ENCODE measurements around the gene TTC33. TPM values are rescaled to one million over a fixed set of nuclear protein-coding genes. Genes with fewer than 3 reads are reported as not detected.
A peak's percentile ranks its signal among the peaks of the same experiment; 100 is the strongest.

The TTC33 gene
- total RNA-seq, 2 donors from 2014 or later, result 10.6 to 19.8 TPM

DNA sequence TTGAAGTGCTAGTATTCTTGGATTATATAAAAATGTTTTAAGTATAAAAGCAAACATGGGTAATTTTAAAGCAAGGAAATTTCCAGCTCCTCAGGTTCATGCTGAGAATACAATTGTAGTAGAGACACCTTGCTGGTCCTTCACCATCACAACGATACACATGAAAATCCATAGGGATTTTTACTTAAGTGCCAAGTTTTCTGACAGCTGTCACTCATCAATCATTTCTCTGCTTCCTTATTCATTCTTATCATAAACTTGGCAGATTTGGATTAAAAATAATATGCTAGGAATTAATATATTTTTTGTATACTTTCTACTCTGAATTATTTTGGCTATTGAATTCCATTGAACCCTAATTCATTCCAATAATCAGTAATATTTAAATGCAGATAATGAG, 244.0 kb downstream of the TTC33 start:
- Histone ChIP-seq H3K27ac (no peak overlapping the region), H3K36me3 (no peaks in the 10 kb centered on the region), H3K4me1 (no peaks in the 10 kb centered on the region), H3K9me3 (no peaks in the 10 kb centered on the region), H3K27me3 (no peaks in the 10 kb centered on the region), H3K9ac (ENCODE audit: low read depth in 2 of 2, low read length in 2 of 2) (no peak overlapping the region), H3K4me3 (no peak overlapping the region)
- no peak for TF ChIP-seq CTCF (IDR thresholded peaks at IDR 0.05)
- intact Hi-C loops (cut with DNase I), result no loop called here
- no peak for DNase-seq

- no peaks in the 10 kb centered on the region for H3K36me3 ChIP-seq
- DNase-seq, result no peak
- no peaks in the 10 kb centered on the region for H3K27me3 ChIP-seq
- H3K9me3 ChIP-seq, result no peaks in the 10 kb centered on the region
- intact Hi-C loops (cut with DNase I), result no loop called here
- no peak for TF ChIP-seq CTCF (IDR thresholded peaks at IDR 0.05)
- no peak overlapping the region for H3K27ac ChIP-seq
- no peak overlapping the region for H3K4me3 ChIP-seq
- H3K4me1 ChIP-seq, result no peaks in the 10 kb centered on the region
- no peak overlapping the region for H3K9ac ChIP-seq (ENCODE audit: low read depth in 2 of 2, low read length in 2 of 2)
These were observed 248.7 kb downstream of the TTC33 start for GRCh38 chr5:40507095-40507494.

DNA sequence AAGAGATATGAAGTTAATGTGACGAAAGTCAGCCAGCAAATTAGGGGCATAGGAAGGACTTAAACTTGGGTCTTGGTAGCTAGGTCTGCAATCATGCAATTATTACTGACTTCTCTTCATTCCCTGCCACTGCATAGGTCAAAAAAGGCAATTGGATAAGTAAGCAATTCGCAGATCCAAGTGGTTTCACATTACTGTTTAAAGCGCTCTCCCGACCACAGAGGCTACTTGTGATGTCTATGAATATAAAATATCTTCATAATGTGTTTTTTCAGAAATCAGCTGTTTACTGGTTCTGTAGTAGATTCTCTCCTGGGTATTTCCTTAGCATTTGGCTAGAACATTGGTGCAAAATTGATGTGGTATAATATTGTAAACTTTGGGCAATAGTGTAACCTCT, 250.7 kb downstream of the TTC33 start:
- H3K4me1 ChIP-seq, result no peaks in the 10 kb centered on the region
- no peak overlapping the region for H3K27ac ChIP-seq
- no peak for TF ChIP-seq CTCF (IDR thresholded peaks at IDR 0.05)
- H3K36me3 ChIP-seq, result no peaks in the 10 kb centered on the region
- H3K27me3 ChIP-seq, result no peaks in the 10 kb centered on the region
- no peak overlapping the region for H3K4me3 ChIP-seq
- no peak overlapping the region for H3K9ac ChIP-seq (ENCODE audit: low read depth in 2 of 2, low read length in 2 of 2)
- H3K9me3 ChIP-seq, result no peaks in the 10 kb centered on the region
- intact Hi-C loops (cut with DNase I), result no loop called here
- DNase-seq, result no peak

DNA sequence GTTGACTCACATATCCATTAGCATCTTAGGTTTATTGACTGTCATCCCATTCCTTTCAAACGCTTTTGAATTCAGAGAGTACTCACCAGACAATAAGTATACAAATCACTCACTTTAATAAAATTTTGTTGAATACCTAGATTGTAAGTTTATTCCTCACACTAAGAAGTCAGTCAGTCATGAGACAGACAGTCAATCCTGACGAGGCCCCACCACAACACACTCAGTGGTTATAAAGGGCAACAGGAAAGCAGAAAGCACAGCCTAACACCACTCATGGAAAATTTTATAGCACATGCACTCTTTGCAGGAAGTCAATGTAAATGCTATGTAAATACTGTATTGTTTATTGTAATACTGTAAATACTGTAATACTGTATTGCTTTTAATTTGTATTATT, 252.3 kb downstream of the TTC33 start:
- intact Hi-C loops (cut with DNase I), result no loop called here
- H3K9ac ChIP-seq (ENCODE audit: low read depth in 2 of 2, low read length in 2 of 2), result no peak overlapping the region
- no peaks in the 10 kb centered on the region for H3K27me3 ChIP-seq
- H3K36me3 ChIP-seq, result no peaks in the 10 kb centered on the region
- no peak overlapping the region for H3K27ac ChIP-seq
- DNase-seq, result peak; percentile 27
- no peak for TF ChIP-seq CTCF (IDR thresholded peaks at IDR 0.05)
- no peaks in the 10 kb centered on the region for H3K4me1 ChIP-seq
- no peaks in the 10 kb centered on the region for H3K9me3 ChIP-seq
- no peak overlapping the region for H3K4me3 ChIP-seq

DNA sequence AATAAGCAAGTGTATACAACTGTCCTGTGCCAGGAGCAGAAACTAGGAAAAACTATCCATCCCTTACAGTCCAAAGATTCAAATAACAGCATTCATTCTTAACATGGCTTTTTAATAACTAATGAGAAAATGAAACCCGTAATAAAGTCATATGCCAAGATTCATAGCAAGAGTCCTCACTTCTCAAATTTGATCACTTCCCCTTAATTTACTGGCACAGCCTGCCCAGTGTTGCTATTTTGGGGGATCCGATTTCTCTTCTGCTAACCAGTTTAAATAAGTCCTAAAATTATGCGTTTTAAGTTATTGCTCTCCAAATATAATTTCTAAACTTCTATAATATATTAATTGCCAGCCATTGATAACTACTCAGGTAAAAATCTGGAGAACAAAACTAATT, 253.0 kb downstream of the TTC33 start:
- Histone ChIP-seq H3K4me1 (no peaks in the 10 kb centered on the region), H3K9ac (ENCODE audit: low read depth in 2 of 2, low read length in 2 of 2) (no peak overlapping the region), H3K27ac (no peak overlapping the region), H3K27me3 (no peaks in the 10 kb centered on the region), H3K4me3 (no peak overlapping the region), H3K36me3 (no peaks in the 10 kb centered on the region), H3K9me3 (no peaks in the 10 kb centered on the region)
- TF ChIP-seq CTCF (IDR thresholded peaks at IDR 0.05), result no peak
- no peak for DNase-seq
- intact Hi-C loops (cut with DNase I), result no loop called here

Measured in colonic mucosa (tissue), 4 donors.